Measurements from ENCODE around the gene MAP4K2.
A peak's percentile ranks its signal among the peaks of the same experiment; 100 is the strongest.

The MAP4K2 gene

DNA sequence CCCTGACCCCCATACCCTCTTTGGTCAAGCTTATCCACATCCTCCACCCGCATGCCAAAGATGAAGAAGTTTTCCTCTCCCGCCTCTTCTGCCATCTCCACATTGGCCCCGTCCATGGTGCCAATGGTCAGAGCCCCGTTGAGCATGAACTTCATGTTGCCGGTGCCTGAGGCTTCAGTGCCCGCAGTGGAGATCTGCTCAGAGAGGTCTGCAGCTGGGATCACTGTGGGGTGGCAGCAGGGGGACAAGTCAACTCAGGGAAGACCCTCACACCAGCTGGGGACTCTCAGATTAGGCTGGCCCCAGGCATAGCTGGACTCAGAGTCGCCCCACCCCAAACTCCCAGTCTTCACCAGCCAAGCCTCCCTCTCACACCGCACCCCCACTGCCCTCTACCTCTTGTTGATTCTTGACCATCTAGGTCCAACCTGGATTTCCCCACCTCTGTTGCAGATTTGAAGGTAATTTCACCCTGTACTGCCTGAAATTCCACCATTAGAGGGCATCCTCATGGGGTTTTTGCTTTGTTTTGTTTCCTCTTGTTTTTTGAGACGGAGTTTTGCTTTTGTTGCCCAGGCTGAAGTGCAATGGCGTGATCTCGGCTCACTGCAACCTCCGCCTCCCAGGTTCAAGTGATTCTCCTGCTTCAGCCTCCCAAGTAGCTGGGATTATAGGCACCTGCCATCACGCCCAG is 52.5 kb downstream of the MAP4K2 start:
- Histone ChIP-seq H2AFZ (ENCODE audit: low read length) (no peak overlapping the region), H3K36me3 (replicated peaks; ENCODE audit: insufficient read depth, low read length) (no peaks in the 10 kb centered on the region), H3K9ac (ENCODE audit: low read length) (no peak overlapping the region), H3K4me1 (ENCODE audit: low read length) (0 out of 2 replicates have a peak, but pooled peaks cover 4% of the 10 kb centered on the region), H3K27me3 (replicated peaks; ENCODE audit: insufficient read depth, low read length) (peaks cover 30% of the 10 kb centered on the region), H3K27ac (ENCODE audit: low read length) (no peak overlapping the region), H3K4me2 (ENCODE audit: low read depth, low read length) (no peak overlapping the region), H3K9me2 (replicated peaks; ENCODE audit: insufficient read depth, low read length) (no peaks in the 10 kb centered on the region), H3K9me3 (replicated peaks; ENCODE audit: insufficient read depth, low read length) (no peaks in the 10 kb centered on the region), H4K20me1 (ENCODE audit: insufficient read depth, low read length) (no peaks in the 10 kb centered on the region), H3F3A (ENCODE audit: insufficient read depth, low read length) (no peaks in the 10 kb centered on the region), H3K4me3 (ENCODE audit: low read length) (no peak overlapping the region), H3K79me2 (ENCODE audit: low read length) (no peaks in the 10 kb centered on the region)
- DNase-seq, result no peak
- TF ChIP-seq EZH2 (optimal IDR thresholded peaks at IDR 0.05; ENCODE audit: low read depth, low read length) (no peak), CTCF (IDR thresholded peaks at IDR 0.05; ENCODE audit: low read length) (0 out of 2 replicates have a peak, but pooled peaks have one; percentile 5), EZH2phosphoT487 (IDR thresholded peaks at IDR 0.05; ENCODE audit: low read length) (no peak)

- Histone ChIP-seq H3K27ac (ENCODE audit: low read length) (no peak overlapping the region), H3F3A (ENCODE audit: insufficient read depth, low read length) (peaks cover 4% of the 10 kb centered on the region; the same call in 1 of the 2 replicates), H3K27me3 (replicated peaks; ENCODE audit: insufficient read depth, low read length) (peaks cover 50% of the 10 kb centered on the region), H3K4me2 (ENCODE audit: low read depth, low read length) (no peak overlapping the region), H2AFZ (ENCODE audit: low read length) (no peak overlapping the region), H3K36me3 (replicated peaks; ENCODE audit: insufficient read depth, low read length) (no peaks in the 10 kb centered on the region), H3K4me3 (ENCODE audit: low read length) (no peak overlapping the region), H3K9ac (ENCODE audit: low read length) (no peak overlapping the region), H3K4me1 (ENCODE audit: low read length) (peaks cover 14% of the 10 kb centered on the region), H3K79me2 (ENCODE audit: low read length) (no peaks in the 10 kb centered on the region), H3K9me2 (replicated peaks; ENCODE audit: insufficient read depth, low read length) (no peaks in the 10 kb centered on the region), H4K20me1 (ENCODE audit: insufficient read depth, low read length) (0 out of 2 replicates have a peak, but pooled peaks cover 5% of the 10 kb centered on the region), H3K9me3 (replicated peaks; ENCODE audit: insufficient read depth, low read length) (no peaks in the 10 kb centered on the region)
- no peak for DNase-seq
- TF ChIP-seq CTCF (IDR thresholded peaks at IDR 0.05; ENCODE audit: low read length), result no peak
- TF ChIP-seq EZH2phosphoT487 (IDR thresholded peaks at IDR 0.05; ENCODE audit: low read length), result no peak
- no peak for TF ChIP-seq EZH2 (optimal IDR thresholded peaks at IDR 0.05; ENCODE audit: low read depth, low read length)
These were observed 54.9 kb downstream of the MAP4K2 start for GRCh38 chr11:64747961-64748665.

DNA sequence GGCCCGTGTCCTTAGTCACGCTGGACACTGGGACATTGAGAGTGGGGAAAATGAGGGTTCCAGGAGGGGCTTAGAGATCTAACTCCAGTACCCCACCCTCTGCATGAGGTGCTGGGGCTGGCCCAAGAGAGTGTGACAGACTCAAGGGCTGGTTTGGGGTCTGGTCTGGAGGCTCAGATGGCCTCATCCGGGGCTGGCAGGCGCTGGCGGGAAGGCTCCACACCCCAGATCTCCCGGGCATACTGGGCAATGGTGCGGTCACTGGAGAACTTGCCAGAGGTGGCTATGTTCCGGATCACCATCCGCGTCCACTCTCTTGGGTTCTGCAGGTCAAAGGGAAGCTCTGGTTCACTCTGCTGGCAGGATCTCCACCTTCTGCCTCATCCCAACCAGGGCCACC is 56.5 kb downstream of the MAP4K2 start:
- no peak overlapping the region for H3K9ac ChIP-seq (ENCODE audit: low read length)
- H3K27me3 ChIP-seq (replicated peaks; ENCODE audit: insufficient read depth, low read length), result peaks cover 63% of the 10 kb centered on the region
- no peaks in the 10 kb centered on the region for H3K36me3 ChIP-seq (replicated peaks; ENCODE audit: insufficient read depth, low read length)
- H4K20me1 ChIP-seq (ENCODE audit: insufficient read depth, low read length), result 0 out of 2 replicates have a peak, but pooled peaks cover 5% of the 10 kb centered on the region
- H3K27ac ChIP-seq (ENCODE audit: low read length), result no peak overlapping the region
- H2AFZ ChIP-seq (ENCODE audit: low read length), result no peak overlapping the region
- no peaks in the 10 kb centered on the region for H3K9me2 ChIP-seq (replicated peaks; ENCODE audit: insufficient read depth, low read length)
- H3K4me3 ChIP-seq (ENCODE audit: low read length), result no peak overlapping the region
- no peak overlapping the region for H3K4me2 ChIP-seq (ENCODE audit: low read depth, low read length)
- no peak for TF ChIP-seq CTCF (IDR thresholded peaks at IDR 0.05; ENCODE audit: low read length)
- no peak for TF ChIP-seq EZH2 (optimal IDR thresholded peaks at IDR 0.05; ENCODE audit: low read depth, low read length)
- no peak for TF ChIP-seq EZH2phosphoT487 (IDR thresholded peaks at IDR 0.05; ENCODE audit: low read length)
- no peak for DNase-seq
- H3K4me1 ChIP-seq (ENCODE audit: low read length), result peaks cover 16% of the 10 kb centered on the region
- H3K9me3 ChIP-seq (replicated peaks; ENCODE audit: insufficient read depth, low read length), result no peaks in the 10 kb centered on the region
- H3K79me2 ChIP-seq (ENCODE audit: low read length), result no peaks in the 10 kb centered on the region
- H3F3A ChIP-seq (ENCODE audit: insufficient read depth, low read length), result peaks cover 4% of the 10 kb centered on the region; the same call in 1 of the 2 replicates

All from MM.1S (cell line).